ENCODE data around the gene AMER3.

Gene AMER3

GRCh38 chr2:130814931-130815680, 59.8 kb downstream of the AMER3 start:
- ATAC-seq = no peak
- TF ChIP-seq ESRRG (CRISPR knock-in tag; IDR thresholded peaks at IDR 0.05) (no peak), PATZ1 (CRISPR knock-in tag; IDR thresholded peaks at IDR 0.05; ENCODE audit: borderline replicate concordance) (no peak), PPARA (CRISPR knock-in tag; IDR thresholded peaks at IDR 0.05; ENCODE audit: borderline replicate concordance) (no peak), ZFP3 (CRISPR knock-in tag; IDR thresholded peaks at IDR 0.05) (no peak), ZFP30 (CRISPR knock-in tag; IDR thresholded peaks at IDR 0.05) (no peak), SNAI2 (CRISPR knock-in tag; IDR thresholded peaks at IDR 0.05) (no peak), BACH2 (CRISPR knock-in tag; IDR thresholded peaks at IDR 0.05; ENCODE audit: borderline replicate concordance) (no peak), ARNTL (CRISPR knock-in tag; IDR thresholded peaks at IDR 0.05; ENCODE audit: borderline replicate concordance, low read depth) (no peak), TOX (CRISPR knock-in tag; IDR thresholded peaks at IDR 0.05; ENCODE audit: borderline replicate concordance) (no peak), ZNF70 (CRISPR knock-in tag; IDR thresholded peaks at IDR 0.05) (no peak), RARB (CRISPR knock-in tag; IDR thresholded peaks at IDR 0.05) (no peak), CREB5 (CRISPR knock-in tag; IDR thresholded peaks at IDR 0.05; ENCODE audit: low read depth) (no peak), GLIS3 (CRISPR knock-in tag; IDR thresholded peaks at IDR 0.05) (no peak), ISL1 (CRISPR knock-in tag; IDR thresholded peaks at IDR 0.05) (no peak)
